WTC11 (cell line): ENCODE data around the gene ZDHHC24. TPM values are rescaled to one million over a fixed set of nuclear protein-coding genes. Genes with fewer than 3 reads are reported as not detected.

Source experiments
- ATAC-seq: fragments of 200-7000 bp; cut with Tn5 transposase; 2 replicates; pipeline ENCODE4 v1.10.0; 2021; ENCODE audit warnings: mild to moderate bottlenecking, moderate library complexity
- CTCF ChIA-PET: fragments of 300-600 bp; sonication (Branson Sonifier 250); formaldehyde crosslinking; loops from one replicate; lab custom pipeline; 2021; ENCODE audit warnings: antibody characterized with exemption; lab: Charles Lee
- POLR2A ChIA-PET: fragments of 350-600 bp; sonication (Branson Sonifier 250); formaldehyde crosslinking; loops from one replicate; lab custom pipeline; 2021; ENCODE audit warnings: antibody characterized with exemption; lab: Charles Lee
- DNase-seq: peaks from one replicate; pipeline ENCODE4 v3.0.0; 2021; ENCODE audit warnings: low spot score
- H3K27ac Mint-ChIP-seq: 2 replicates; pipeline ENCODE4 v1.8.0; 2021; ENCODE audit warnings: mixed read lengths
- H3K27me3 Mint-ChIP-seq: 2 replicates; pipeline ENCODE4 v1.8.0; 2021; ENCODE audit warnings: low read depth, mild to moderate bottlenecking, moderate library complexity, mixed read lengths
- H3K36me3 Mint-ChIP-seq: 2 replicates; pipeline ENCODE4 v1.8.0; 2021; ENCODE audit warnings: mixed read lengths
- H3K4me1 Mint-ChIP-seq: 2 replicates; pipeline ENCODE4 v1.8.0; 2022; ENCODE audit warnings: mixed read lengths
- H3K4me3 Mint-ChIP-seq: 2 replicates; pipeline ENCODE4 v1.8.0; 2021; ENCODE audit warnings: mild to moderate bottlenecking, moderate library complexity, mixed read lengths
- H3K9me3 Mint-ChIP-seq: 2 replicates; pipeline ENCODE4 v1.8.0; 2021; ENCODE audit warnings: mixed read lengths
- ATF2 ChIP-seq: sonication (generic); formaldehyde crosslinking; IDR thresholded peaks from 2 replicates; pipeline ENCODE4 v1.8.1; 2022; ENCODE audit warnings: low read depth, missing genetic modification reagents, borderline replicate concordance
- E2F1 ChIP-seq: sonication (generic); formaldehyde crosslinking; IDR thresholded peaks from 2 replicates; pipeline ENCODE4 v1.8.0; 2022; ENCODE audit warnings: mild to moderate bottlenecking, missing genetic modification reagents
- ETV6 ChIP-seq: sonication (generic); formaldehyde crosslinking; IDR thresholded peaks from 2 replicates; pipeline ENCODE4 v1.8.1; 2022; ENCODE audit warnings: mild to moderate bottlenecking, missing genetic modification reagents
- GTF2I ChIP-seq: fragments of 250-450 bp; sonication (Bioruptor Pico); conservative IDR thresholded peaks from 2 replicates; pipeline ENCODE4 v1.4.0; 2021; ENCODE audit warnings: mild to moderate bottlenecking
- IRF1 ChIP-seq: sonication (generic); formaldehyde crosslinking; IDR thresholded peaks from 2 replicates; pipeline ENCODE4 v1.8.0; 2023; ENCODE audit warnings: missing genetic modification reagents
- MLX ChIP-seq: sonication (generic); formaldehyde crosslinking; IDR thresholded peaks from 2 replicates; pipeline ENCODE4 v1.8.1; 2023; ENCODE audit warnings: mild to moderate bottlenecking, missing genetic modification reagents, moderate library complexity
- NFE2L1 ChIP-seq: sonication (generic); formaldehyde crosslinking; IDR thresholded peaks from 2 replicates; pipeline ENCODE4 v1.8.1; 2023; ENCODE audit warnings: missing genetic modification reagents
- NR1H2 ChIP-seq: sonication (generic); formaldehyde crosslinking; IDR thresholded peaks from 2 replicates; pipeline ENCODE4 v1.9.0; 2021; ENCODE audit warnings: mild to moderate bottlenecking, moderate library complexity, missing genetic modification reagents
- NR2C2 ChIP-seq: sonication (generic); formaldehyde crosslinking; IDR thresholded peaks from 2 replicates; pipeline ENCODE4 v1.8.0; 2022; ENCODE audit warnings: mild to moderate bottlenecking, missing genetic modification reagents
- SP1 ChIP-seq: sonication (generic); formaldehyde crosslinking; conservative IDR thresholded peaks from 2 replicates; pipeline ENCODE4 v1.8.1; 2022; ENCODE audit warnings: missing genetic modification reagents
- TP53 ChIP-seq: sonication (generic); formaldehyde crosslinking; IDR thresholded peaks from 2 replicates; pipeline ENCODE4 v1.8.1; 2023; ENCODE audit warnings: mild to moderate bottlenecking, missing genetic modification reagents
- ZBTB21 ChIP-seq: sonication (generic); formaldehyde crosslinking; IDR thresholded peaks from 2 replicates; pipeline ENCODE4 v1.8.1; 2023; ENCODE audit warnings: mild to moderate bottlenecking, missing genetic modification reagents, borderline replicate concordance
- ZNF219 ChIP-seq: sonication (generic); formaldehyde crosslinking; IDR thresholded peaks from 2 replicates; pipeline ENCODE4 v1.8.0; 2023; ENCODE audit warnings: missing genetic modification reagents, mild to moderate bottlenecking, borderline replicate concordance
- ZNF263 ChIP-seq: sonication (generic); formaldehyde crosslinking; IDR thresholded peaks from 2 replicates; pipeline ENCODE4 v1.8.1; 2022; ENCODE audit warnings: low read depth, mild to moderate bottlenecking, moderate library complexity, missing genetic modification reagents
- ZNF281 ChIP-seq: sonication (generic); formaldehyde crosslinking; IDR thresholded peaks from 2 replicates; pipeline ENCODE4 v1.8.0; 2023; ENCODE audit warnings: mild to moderate bottlenecking, missing genetic modification reagents
- ZNF416 ChIP-seq: fragments of 250-450 bp; sonication (Bioruptor Pico); IDR thresholded peaks from 2 replicates; pipeline ENCODE4 v1.9.0; 2021; ENCODE audit warnings: mild to moderate bottlenecking, inconsistent platforms
- ZNF423 ChIP-seq: fragments of 250-450 bp; sonication (Bioruptor Pico); IDR thresholded peaks from 2 replicates; pipeline ENCODE4 v2.1.2; 2022; ENCODE audit warnings: mild to moderate bottlenecking, moderate library complexity
- ZSCAN18 ChIP-seq: fragments of 250-450 bp; sonication (Bioruptor Pico); IDR thresholded peaks from 2 replicates; pipeline ENCODE4 v2.1.2; 2022; ENCODE audit warnings: mild to moderate bottlenecking, moderate library complexity
- total RNA-seq: library from RNA; stranded (reverse); gene quantifications from 3 replicates; pipeline ENCODE4 v1.2.3, GENCODE V29; 2021

Gene ZDHHC24
- total RNA-seq, 1 experiment from 2014 or later, result 14.8 TPM

- TF ChIP-seq ZSCAN18 (CRISPR knock-in tag) (no peak), NFE2L1 (CRISPR knock-in tag) (no peak), MLX (CRISPR knock-in tag) (no peak), E2F1 (CRISPR knock-in tag) (no peak)
Observed at GRCh38 chr11:66532784-66533183, 13.1 kb downstream of the ZDHHC24 start (continued).

- TF ChIP-seq TP53, result no peak
- no peak for TF ChIP-seq ZBTB21
- TF ChIP-seq E2F1 (CRISPR knock-in tag), result no peak
- no peak for TF ChIP-seq IRF1
- no peak for TF ChIP-seq ZNF263
- TF ChIP-seq NR1H2 (CRISPR knock-in tag), result no peak
- no peak for TF ChIP-seq ZNF281 (CRISPR knock-in tag)
- TF ChIP-seq ZNF416 (CRISPR knock-in tag), result no peak
- TF ChIP-seq ETV6 (CRISPR knock-in tag), result no peak
- no peak for TF ChIP-seq ZNF219 (CRISPR knock-in tag)
- TF ChIP-seq SP1 (CRISPR knock-in tag), result no peak
- TF ChIP-seq GTF2I (CRISPR knock-in tag), result no peak
- TF ChIP-seq ATF2 (CRISPR knock-in tag), result no peak
- no peak for TF ChIP-seq ZNF423
- no peak for TF ChIP-seq MLX (CRISPR knock-in tag)
- no peak for TF ChIP-seq NR2C2 (CRISPR knock-in tag)
- TF ChIP-seq, all 79 proteins: peak for 0
- Mint-ChIP-seq H3K27me3 (no peaks in the 10 kb centered on the region), H3K27ac (no peak overlapping the region), H3K9me3 (no peaks in the 10 kb centered on the region), H3K4me3 (no peak overlapping the region), H3K36me3 (peaks cover 14% of the 10 kb centered on the region), H3K4me1 (peaks cover 3% of the 10 kb centered on the region)
- ChIA-PET CTCF (interaction anchor here (1.8 to 2.0 kb wide), 2 partner anchors 40 to 147 kb away, joined by 6 to 8 read pairs; partner anchors contain the start of gene RBM4B), POLR2A (no interaction called here)
- ATAC-seq (no peak), DNase-seq (no peak)
Observed at GRCh38 chr11:66531841-66532240, 14.0 kb downstream of the ZDHHC24 start.
